GM08714 (cell line): ENCODE data around the gene RAD18.
A peak's percentile ranks its signal among the peaks of the same experiment; 100 is the strongest.

ENCODE experiments used
- H3K4me3 ChIP-seq: fragments of 200-500 bp; sonication (Bioruptor generic); 2 replicates; pipeline ENCODE4 v1.5.1; 2014; ENCODE audit warnings: mild to moderate bottlenecking, low read length, inconsistent platforms
- ZNF274 ChIP-seq: IDR thresholded peaks from 2 replicates; pipeline ENCODE4 v1.6.1; 2012; ENCODE audit warnings: mild to moderate bottlenecking, low read depth, low read length

Gene RAD18

GRCh38 chr3:8964436-8965370 is 1.4 kb upstream of the RAD18 start:
- no peak for TF ChIP-seq ZNF274
- H3K4me3 ChIP-seq, result no peak overlapping the region

GRCh38 chr3:8962226-8962861 is 928 bp downstream of the RAD18 start:
- H3K4me3 ChIP-seq, result peak overlapping the region; percentile 95
- TF ChIP-seq ZNF274, result no peak

GRCh38 chr3:8959668-8960067 is 3.6 kb downstream of the RAD18 start:
- no peak for TF ChIP-seq ZNF274
- H3K4me3 ChIP-seq, result no peak overlapping the region

GRCh38 chr3:8954938-8955763 is 8.1 kb downstream of the RAD18 start:
- no peak overlapping the region; the same call in 1 of the 2 replicates for H3K4me3 ChIP-seq
- no peak for TF ChIP-seq ZNF274

- H3K4me3 ChIP-seq, result no peak overlapping the region
- TF ChIP-seq ZNF274, result no peak
Measured at GRCh38 chr3:8953313-8953712, 10.0 kb downstream of the RAD18 start.

- H3K4me3 ChIP-seq, result no peak overlapping the region
- no peak for TF ChIP-seq ZNF274
Measured at GRCh38 chr3:8952130-8952529, 11.1 kb downstream of the RAD18 start.

GRCh38 chr3:8945890-8946600 is 17.2 kb downstream of the RAD18 start:
- no peak for TF ChIP-seq ZNF274
- H3K4me3 ChIP-seq, result no peak overlapping the region

- no peak for TF ChIP-seq ZNF274
- H3K4me3 ChIP-seq, result no peak overlapping the region
Measured at GRCh38 chr3:8942746-8943488, 20.4 kb downstream of the RAD18 start.

- no peak for TF ChIP-seq ZNF274
Measured at GRCh38 chr3:8942115-8942514, 21.2 kb downstream of the RAD18 start.

GRCh38 chr3:8938021-8938420 is 25.3 kb downstream of the RAD18 start:
- no peak overlapping the region for H3K4me3 ChIP-seq
- no peak for TF ChIP-seq ZNF274

More at GRCh38 chr3:8942115-8942514, 21.2 kb downstream of the RAD18 start:
- no peak overlapping the region for H3K4me3 ChIP-seq

GRCh38 chr3:8937064-8938020 is 25.9 kb downstream of the RAD18 start:
- H3K4me3 ChIP-seq, result no peak overlapping the region
- TF ChIP-seq ZNF274, result no peak

GRCh38 chr3:8932507-8932906 is 30.8 kb downstream of the RAD18 start:
- no peak overlapping the region for H3K4me3 ChIP-seq
- TF ChIP-seq ZNF274, result no peak
